ENCODE results near the gene SETD1A.

Gene SETD1A

DNA sequence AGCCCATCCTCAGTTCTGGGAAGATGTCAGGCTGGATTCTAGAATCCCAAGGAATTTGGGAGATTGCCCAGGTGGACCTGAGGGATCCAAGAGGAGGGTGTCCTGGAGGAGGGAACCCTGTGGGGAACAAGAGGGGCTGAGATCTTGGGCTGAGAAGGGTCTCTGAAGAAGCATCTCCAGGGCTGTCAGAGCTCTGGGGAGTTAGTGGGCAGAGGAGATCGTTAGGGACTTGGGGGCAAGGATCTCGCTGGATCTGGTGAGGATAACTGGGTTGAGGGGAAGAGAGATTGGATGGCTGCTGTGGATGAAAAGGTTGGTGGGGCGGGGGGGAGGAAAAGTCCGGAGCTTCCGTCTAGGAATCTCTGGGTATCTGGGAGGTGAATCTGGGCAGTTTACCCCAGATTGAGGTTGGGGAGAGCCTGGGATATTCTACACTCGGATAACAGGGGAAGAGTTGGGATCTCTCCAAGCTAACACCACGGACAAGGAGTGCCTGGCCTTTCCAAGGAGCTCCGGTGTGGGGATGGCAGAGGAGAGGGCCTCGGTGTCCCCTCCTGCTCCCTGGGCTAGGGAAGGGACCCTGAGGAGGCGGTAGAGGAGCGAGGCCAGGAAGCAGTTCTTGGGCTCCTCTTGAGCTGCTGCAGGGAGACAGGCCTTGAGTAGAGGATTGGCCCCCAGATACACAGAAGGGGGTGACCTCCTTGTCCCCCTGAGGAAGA lies 32.5 kb upstream of the SETD1A start:
- no peak for DNase-seq (ENCODE audit: low read depth)
- TF ChIP-seq, protein P1, sequence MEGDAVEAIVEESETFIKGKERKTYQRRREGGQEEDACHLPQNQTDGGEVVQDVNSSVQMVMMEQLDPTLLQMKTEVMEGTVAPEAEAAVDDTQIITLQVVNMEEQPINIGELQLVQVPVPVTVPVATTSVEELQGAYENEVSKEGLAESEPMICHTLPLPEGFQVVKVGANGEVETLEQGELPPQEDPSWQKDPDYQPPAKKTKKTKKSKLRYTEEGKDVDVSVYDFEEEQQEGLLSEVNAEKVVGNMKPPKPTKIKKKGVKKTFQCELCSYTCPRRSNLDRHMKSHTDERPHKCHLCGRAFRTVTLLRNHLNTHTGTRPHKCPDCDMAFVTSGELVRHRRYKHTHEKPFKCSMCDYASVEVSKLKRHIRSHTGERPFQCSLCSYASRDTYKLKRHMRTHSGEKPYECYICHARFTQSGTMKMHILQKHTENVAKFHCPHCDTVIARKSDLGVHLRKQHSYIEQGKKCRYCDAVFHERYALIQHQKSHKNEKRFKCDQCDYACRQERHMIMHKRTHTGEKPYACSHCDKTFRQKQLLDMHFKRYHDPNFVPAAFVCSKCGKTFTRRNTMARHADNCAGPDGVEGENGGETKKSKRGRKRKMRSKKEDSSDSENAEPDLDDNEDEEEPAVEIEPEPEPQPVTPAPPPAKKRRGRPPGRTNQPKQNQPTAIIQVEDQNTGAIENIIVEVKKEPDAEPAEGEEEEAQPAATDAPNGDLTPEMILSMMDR (IDR thresholded peaks at IDR 0.05; ENCODE audit: control insufficient read depth, insufficient read depth, low read depth, low read length, missing control alignments), result no peak
- peak overlapping the region; percentile 89 for H3K4me3 ChIP-seq (ENCODE audit: control insufficient read depth, low read depth, low read length)

DNA sequence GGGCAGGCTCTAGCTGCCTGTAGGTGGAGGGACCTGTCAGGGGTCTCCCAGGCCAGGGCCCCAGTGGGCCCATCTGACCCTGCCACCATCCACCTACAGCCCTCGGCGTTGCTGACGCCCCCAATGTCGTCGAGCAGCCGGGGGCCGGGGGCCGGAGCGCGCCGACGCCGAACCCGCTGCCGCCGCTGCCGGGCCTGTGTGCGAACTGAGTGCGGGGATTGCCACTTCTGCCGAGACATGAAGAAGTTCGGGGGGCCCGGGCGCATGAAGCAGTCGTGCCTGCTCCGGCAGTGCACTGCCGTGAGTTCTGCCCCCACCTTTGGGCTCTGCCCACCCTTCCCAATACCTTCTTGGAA lies 31.9 kb upstream of the SETD1A start:
- TF ChIP-seq, protein P1 (IDR thresholded peaks at IDR 0.05; ENCODE audit: control insufficient read depth, insufficient read depth, low read depth, low read length, missing control alignments), result no peak
- no peak for DNase-seq (ENCODE audit: low read depth)
- no peak overlapping the region for H3K4me3 ChIP-seq (ENCODE audit: control insufficient read depth, low read depth, low read length)

DNA sequence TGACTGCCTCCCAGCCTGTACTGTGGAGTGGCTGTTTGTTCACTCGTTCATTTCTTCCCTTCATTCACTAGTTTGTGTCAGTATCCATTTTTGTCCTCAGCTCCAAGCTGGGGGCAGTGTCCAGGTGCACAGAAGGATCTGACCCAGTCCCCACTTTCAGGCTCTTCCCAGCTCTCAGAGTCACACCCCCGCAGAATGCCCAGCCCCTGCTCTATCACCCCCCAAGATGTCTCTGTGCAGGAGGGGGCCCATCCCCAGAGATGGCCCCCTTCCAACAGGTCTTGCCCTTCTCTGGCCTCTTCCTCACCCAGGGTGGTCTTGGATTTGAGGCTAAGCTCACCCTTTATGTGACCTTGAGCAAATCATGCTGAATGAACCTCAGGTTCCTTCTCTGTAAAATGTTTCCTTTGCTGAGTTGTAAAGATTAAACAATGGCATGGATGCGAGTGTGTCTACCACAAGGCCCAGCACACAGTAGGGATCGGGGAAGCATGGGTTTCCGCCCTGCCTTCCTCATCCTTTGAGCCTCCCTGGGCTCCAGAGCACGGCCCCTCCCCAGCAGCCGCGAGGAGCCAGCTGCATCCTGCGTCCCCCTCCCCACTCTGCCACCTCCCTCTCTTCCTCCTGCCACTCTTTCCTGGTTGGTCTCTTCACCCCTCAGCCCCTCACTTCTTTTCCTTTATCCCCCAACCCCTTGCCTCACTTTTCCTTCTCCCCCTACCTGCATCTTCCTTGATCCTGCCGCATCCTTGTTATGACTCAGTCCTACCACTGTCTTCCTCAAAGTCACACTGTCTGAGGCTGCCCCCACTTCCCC lies 31.4 kb upstream of the SETD1A start:
- no peak for DNase-seq (ENCODE audit: low read depth)
- TF ChIP-seq, protein P1 (IDR thresholded peaks at IDR 0.05; ENCODE audit: control insufficient read depth, insufficient read depth, low read depth, low read length, missing control alignments), result no peak
- H3K4me3 ChIP-seq (ENCODE audit: control insufficient read depth, low read depth, low read length), result no peak overlapping the region

DNA sequence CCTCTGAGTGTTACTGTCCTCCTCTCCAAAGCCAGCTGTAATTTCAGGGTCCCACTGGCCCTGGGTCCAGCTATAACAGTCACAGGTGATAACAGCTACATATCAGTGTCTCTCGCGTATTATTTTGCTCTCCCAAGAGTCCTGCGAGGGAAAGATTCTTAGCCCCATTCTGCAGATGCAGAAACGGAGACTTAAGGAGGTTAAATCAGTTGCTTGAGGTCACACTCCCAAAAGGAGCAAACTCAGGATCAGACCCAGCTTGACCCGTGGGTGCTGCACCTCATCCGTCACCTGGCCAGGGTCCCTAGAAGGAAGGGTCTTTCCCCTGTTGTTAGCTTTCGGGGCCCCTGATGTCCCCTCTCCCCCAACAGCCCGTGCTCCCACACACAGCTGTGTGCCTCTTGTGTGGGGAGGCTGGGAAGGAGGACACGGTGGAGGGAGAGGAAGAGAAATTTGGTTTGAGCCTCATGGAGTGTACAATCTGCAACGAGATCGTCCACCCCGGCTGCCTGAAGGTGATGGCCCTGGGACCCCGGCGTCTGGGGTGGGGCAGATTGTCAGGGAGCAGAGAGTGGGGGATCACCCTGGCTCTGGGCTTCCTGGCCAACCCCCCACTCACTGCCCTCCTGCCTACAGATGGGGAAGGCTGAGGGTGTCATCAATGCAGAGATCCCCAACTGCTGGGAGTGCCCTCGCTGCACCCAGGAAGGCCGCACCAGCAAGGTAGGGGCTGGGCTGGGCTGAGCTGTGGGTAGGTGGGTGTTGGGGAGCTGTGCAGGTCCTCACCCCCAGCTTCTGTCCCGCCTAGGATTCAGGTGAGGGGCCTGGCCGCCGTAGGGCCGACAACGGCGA lies 30.4 kb upstream of the SETD1A start:
- no peak for DNase-seq (ENCODE audit: low read depth)
- TF ChIP-seq, protein P1 (IDR thresholded peaks at IDR 0.05; ENCODE audit: control insufficient read depth, insufficient read depth, low read depth, low read length, missing control alignments), result no peak

DNA sequence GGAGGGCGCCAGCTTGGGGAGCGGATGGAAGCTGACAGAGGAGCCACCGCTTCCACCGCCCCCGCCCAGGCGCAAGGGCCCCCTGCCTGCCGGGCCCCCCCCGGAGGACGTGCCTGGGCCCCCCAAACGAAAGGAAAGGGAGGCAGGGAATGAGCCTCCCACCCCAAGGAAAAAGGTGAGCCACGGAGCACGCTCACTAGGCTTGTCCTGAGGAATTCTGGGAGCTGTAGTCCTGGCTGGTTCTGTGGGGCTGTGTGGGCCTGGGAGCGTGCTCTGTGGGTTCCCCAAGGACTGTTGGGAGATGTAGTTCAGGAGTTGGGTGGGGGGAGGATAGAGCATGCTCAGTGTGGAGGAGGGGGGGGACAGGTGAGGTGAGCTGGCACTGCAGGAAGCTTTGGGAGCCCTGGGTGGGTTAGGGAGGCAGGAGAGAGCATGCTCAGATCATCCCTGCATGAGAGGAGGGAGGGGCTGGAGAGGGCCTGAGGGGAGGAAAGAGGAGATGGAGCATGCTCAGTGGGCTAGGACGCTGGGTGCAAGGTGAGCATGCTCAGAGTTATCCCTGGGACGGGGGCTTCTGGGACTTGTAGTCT lies 29.7 kb upstream of the SETD1A start:
- DNase-seq (ENCODE audit: low read depth), result no peak

More for the DNA sequence above, 30.4 kb upstream of the SETD1A start:
- H3K4me3 ChIP-seq (ENCODE audit: control insufficient read depth, low read depth, low read length), result no peak overlapping the region

More for the DNA sequence above, 29.7 kb upstream of the SETD1A start:
- TF ChIP-seq, protein P1 (IDR thresholded peaks at IDR 0.05; ENCODE audit: control insufficient read depth, insufficient read depth, low read depth, low read length, missing control alignments), result no peak
- H3K4me3 ChIP-seq (ENCODE audit: control insufficient read depth, low read depth, low read length), result no peak overlapping the region

Measured in AG09309 (cell line).